ENCODE data around the gene RPS6KB2. TPM values are rescaled to one million over a fixed set of nuclear protein-coding genes. Genes with fewer than 3 reads are reported as not detected.

The RPS6KB2 gene
- total and polyA plus RNA-seq, 9 of the 15 experiments (the other 6 are each of a cell fraction or from before 2014, with no cell fraction given), result 0.42 to 122 (median 82.6) TPM

GRCh38 chr11:67398661-67399563, 29.4 kb upstream of the RPS6KB2 start (continued):
- no peak for TF ChIP-seq ATF2 (CRISPR knock-in tag; IDR thresholded peaks at IDR 0.05)
- no peak for TF ChIP-seq SREBF2 (CRISPR knock-in tag; IDR thresholded peaks at IDR 0.05)
- no peak for TF ChIP-seq FOXA1 (IDR thresholded peaks at IDR 0.05; ENCODE audit: borderline replicate concordance)
- no peak for TF ChIP-seq HINFP (tag; conservative IDR thresholded peaks at IDR 0.05; ENCODE audit: low read depth)
- TF ChIP-seq ZKSCAN1 (IDR thresholded peaks at IDR 0.05; ENCODE audit: low read depth, low read length), result no peak
- no peak for TF ChIP-seq MLLT1 (IDR thresholded peaks at IDR 0.05)
- TF ChIP-seq TEAD1 (CRISPR knock-in tag; IDR thresholded peaks at IDR 0.05), result no peak
- no peak for TF ChIP-seq PURB (CRISPR knock-in tag; IDR thresholded peaks at IDR 0.05; ENCODE audit: low read depth)
- TF ChIP-seq NFIX (CRISPR knock-in tag; IDR thresholded peaks at IDR 0.05; ENCODE audit: low read depth), result no peak
- TF ChIP-seq HEY1 (CRISPR knock-in tag; IDR thresholded peaks at IDR 0.05; ENCODE audit: borderline replicate concordance), result no peak
- TF ChIP-seq MCM3 (IDR thresholded peaks at IDR 0.05), result no peak
- TF ChIP-seq RBFOX2 (IDR thresholded peaks at IDR 0.05; ENCODE audit: low read depth, low read length), result peak; percentile 61
- no peak for TF ChIP-seq MLX (CRISPR knock-in tag; conservative IDR thresholded peaks at IDR 0.05)

All from K562 (cell line).